Spleen (tissue), 7 donors: ENCODE results near the gene FREM2.

Experiments
- CTCF ChIP-seq, 11 experiments: fragments of 200-600 bp in 7 of 11; fragments of 450-650 bp in 4 of 11; sonication (generic) in 4 of 11; IDR thresholded peaks in 8 of 11; conservative IDR thresholded peaks in 3 of 11; 1 replicate in 7 of 11; 2 replicates in 4 of 11; pipeline versions ENCODE4 v1.4.0 to v1.8.0; 2016 to 2021; ENCODE audit warnings: antibody characterized with exemption in 11 of 11, inconsistent platforms in 4 of 11, mild to moderate bottlenecking in 1 of 11
- POLR2A ChIP-seq, 3 donors: fragments of 450-650 bp; IDR thresholded peaks; one replicate each; pipeline ENCODE4 v1.5.1; 2017; ENCODE audit warnings: antibody characterized with exemption in 3 of 3, mild to moderate bottlenecking in 1 of 3
- POLR2AphosphoS5 ChIP-seq, 3 donors: sonication (generic); formaldehyde crosslinking; IDR thresholded peaks; one replicate each; pipeline ENCODE4 v1.5.1; 2017; ENCODE audit warnings: antibody characterized with exemption in 3 of 3
- donor health status: DM: no; HTN: no; CAD: no; lungs with moderate emphysema.
- donor health status: DM: no; HTN: no; CAD: no.
- donor health status: DM: no; HTN: no; CAD: no.

GRCh38 chr13:38648912-38649311 is 38.0 kb upstream of the FREM2 start:
- TF ChIP-seq CTCF (IDR thresholded peaks at IDR 0.05 in 8 of 11, conservative IDR thresholded peaks at IDR 0.05 in 3 of 11) (no peak), POLR2A (IDR thresholded peaks at IDR 0.05) (no peak), POLR2AphosphoS5 (IDR thresholded peaks at IDR 0.05) (no peak)
